WI38 (cell line): Measurements from ENCODE around the gene STRIP1.

Source experiments
- H3K4me3 ChIP-seq: 2 replicates; pipeline ENCODE4 v1.5.1; 2011; ENCODE audit warnings: low read depth, mild to moderate bottlenecking, control low read depth, low read length
- TF ChIP-seq, protein P1 (sequence below): IDR thresholded peaks from 2 replicates; pipeline ENCODE4 v1.5.1; 2012; ENCODE audit warnings: low read depth, mild to moderate bottlenecking, control low read depth, low read length

STRIP1 gene

DNA sequence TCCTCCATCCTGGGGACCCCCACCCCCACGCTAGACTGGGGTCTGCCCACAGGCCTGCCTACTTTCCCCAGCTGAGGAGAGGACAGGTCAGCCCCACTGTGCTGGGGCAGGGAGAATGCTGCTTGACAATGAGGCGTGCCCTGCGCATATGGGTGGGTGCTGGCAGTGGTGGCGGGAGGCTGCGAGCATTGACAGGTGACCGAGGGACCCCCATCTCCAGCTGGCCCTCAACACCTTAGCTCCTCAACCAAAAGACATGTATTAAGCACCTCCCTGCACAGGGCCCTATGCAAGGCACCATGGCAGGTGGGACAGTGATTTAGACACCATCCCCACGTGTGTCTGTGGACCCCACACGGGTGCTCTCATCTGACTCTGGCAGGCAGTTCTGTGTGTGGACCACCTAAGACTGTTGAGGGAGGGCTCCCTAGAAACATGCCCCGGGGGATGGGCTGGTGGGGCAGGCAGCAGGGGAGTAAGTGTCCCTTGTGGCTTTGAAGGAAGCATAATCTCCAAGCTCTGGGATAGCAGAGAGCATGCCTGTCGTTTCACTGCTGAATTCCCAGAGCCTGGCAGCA, 54.4 kb downstream of the STRIP1 start:
- TF ChIP-seq, protein P1, sequence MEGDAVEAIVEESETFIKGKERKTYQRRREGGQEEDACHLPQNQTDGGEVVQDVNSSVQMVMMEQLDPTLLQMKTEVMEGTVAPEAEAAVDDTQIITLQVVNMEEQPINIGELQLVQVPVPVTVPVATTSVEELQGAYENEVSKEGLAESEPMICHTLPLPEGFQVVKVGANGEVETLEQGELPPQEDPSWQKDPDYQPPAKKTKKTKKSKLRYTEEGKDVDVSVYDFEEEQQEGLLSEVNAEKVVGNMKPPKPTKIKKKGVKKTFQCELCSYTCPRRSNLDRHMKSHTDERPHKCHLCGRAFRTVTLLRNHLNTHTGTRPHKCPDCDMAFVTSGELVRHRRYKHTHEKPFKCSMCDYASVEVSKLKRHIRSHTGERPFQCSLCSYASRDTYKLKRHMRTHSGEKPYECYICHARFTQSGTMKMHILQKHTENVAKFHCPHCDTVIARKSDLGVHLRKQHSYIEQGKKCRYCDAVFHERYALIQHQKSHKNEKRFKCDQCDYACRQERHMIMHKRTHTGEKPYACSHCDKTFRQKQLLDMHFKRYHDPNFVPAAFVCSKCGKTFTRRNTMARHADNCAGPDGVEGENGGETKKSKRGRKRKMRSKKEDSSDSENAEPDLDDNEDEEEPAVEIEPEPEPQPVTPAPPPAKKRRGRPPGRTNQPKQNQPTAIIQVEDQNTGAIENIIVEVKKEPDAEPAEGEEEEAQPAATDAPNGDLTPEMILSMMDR: no peak
- no peak overlapping the region for H3K4me3 ChIP-seq

DNA sequence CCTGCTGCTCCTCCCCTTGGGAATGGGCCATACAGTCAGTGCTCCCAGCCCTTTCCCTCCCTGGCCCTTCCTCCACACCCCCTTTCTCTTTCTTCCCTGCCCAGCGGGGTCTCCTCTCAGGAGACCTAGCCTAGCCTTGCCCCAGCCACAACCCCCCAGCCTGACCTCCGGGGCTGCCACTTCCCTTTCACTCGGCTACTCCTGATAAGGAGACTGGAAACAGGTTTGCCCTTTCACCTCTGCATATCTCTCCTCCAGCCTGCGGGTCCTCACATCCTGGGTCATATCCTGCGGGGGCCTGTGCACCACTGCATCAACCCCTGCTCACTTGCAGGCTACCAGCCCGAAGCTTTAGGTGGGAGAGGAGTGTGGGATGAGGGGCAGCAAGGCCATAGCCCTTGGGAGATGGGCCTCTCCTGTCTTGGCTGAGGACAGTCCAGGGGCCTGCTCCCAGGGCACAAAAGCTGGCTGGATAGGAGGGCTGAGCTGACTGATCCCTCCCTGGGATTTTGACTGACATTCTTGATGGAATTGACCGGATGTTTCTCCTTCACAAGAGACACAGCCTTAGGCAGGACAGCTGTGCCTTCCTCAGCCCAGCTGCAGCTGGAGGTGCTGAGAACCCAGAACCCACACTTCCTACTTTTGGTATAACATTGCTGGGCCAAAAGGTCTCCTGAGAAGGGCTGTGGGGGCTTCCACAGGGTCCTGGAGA, 55.3 kb downstream of the STRIP1 start:
- no peak overlapping the region for H3K4me3 ChIP-seq

DNA sequence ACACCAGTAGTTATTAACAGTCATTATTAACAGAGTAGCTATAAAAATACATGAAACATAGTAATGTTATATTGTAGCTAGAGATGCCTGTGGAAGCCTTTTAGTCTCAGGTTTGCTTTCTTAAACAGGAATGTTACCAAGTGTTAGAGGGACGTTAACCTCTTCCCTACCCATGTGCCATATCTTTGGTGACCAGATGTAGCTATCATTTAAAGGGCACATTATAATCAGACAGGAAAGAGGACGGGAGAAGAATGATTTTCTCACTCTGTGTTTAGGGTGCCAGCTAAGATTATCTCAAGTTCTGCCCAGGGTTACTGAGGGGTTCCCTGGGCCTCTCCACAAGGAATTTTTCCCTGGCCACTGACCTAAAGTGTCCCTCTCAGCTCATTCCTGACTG, 57.0 kb downstream of the STRIP1 start:
- H3K4me3 ChIP-seq: no peak overlapping the region
- TF ChIP-seq, protein P1: no peak

More for the DNA sequence above, 55.3 kb downstream of the STRIP1 start:
- TF ChIP-seq, protein P1: no peak

DNA sequence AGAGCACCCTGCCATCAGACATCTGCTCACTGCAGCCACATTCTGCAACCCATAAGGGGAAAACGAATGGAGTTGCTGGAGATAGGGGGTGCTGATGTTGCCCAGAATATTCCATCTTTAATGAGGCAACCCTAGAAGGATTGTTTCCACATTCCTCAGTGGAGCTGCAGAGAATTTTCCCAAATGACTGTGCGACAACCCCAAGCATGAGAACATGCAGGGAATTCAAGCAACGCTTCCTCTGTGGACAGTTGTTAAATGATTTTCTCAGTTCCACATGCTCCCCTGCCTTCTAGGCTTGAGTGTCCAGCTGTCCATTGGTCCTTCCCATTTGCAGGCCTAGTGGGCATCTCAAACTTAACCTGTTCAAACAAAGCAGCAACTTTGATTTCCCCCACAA, 57.4 kb downstream of the STRIP1 start:
- TF ChIP-seq, protein P1: no peak
- no peak overlapping the region for H3K4me3 ChIP-seq

DNA sequence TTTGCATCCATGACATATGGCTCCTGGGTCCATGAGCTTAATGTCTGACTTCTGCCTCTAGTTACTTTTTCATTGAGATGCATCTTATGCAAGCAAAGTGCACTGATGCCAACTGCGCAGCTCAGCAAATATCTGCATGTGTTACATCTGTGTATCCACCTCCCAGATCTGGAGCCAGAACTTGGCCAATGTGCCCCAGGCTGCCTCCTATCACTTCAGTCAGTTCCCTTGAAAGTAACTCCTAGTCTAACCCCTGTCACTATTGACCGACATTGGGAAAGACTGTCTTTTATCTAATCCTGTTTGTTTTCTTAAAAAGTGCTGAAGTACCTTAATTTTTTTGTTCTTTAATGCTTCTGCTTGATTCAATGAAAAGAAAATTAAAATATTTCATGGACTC, 58.6 kb downstream of the STRIP1 start:
- TF ChIP-seq, protein P1: no peak
- H3K4me3 ChIP-seq: no peak overlapping the region

DNA sequence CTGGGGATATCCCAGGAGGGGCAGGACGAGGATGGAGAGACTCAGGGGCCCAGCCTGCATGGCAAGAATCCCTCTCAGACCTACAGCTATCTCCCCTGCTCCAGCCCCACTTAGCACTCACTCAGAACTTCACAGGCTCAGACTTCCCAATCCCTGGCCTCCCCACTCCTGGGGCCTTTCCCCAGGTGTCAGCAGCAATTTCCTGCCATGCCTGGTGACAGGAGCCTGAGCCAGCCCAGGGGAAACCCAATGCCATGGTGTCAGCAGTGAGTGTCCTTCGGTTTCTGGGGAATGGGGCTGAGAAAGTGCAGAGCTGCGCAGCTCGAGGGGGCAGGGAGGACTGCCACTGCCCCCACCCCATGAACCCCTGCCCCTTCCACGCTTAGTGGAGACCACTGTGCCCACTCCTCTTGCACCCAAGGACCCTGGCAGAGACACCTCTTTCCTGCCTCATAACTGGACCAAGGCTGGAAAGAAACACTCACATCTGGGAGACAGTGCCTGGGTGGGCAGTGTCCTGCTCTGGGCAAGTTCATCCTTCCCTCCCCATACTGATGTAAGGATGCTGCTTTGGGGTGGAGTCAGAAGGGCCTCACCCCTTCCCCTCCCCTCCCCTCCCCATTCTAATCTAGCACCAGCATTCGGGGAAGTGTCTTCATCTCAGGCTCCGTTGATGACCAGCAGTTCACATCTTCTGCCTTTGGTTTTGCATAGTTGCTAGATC, 60.7 kb downstream of the STRIP1 start:
- no peak overlapping the region for H3K4me3 ChIP-seq
- TF ChIP-seq, protein P1: no peak

DNA sequence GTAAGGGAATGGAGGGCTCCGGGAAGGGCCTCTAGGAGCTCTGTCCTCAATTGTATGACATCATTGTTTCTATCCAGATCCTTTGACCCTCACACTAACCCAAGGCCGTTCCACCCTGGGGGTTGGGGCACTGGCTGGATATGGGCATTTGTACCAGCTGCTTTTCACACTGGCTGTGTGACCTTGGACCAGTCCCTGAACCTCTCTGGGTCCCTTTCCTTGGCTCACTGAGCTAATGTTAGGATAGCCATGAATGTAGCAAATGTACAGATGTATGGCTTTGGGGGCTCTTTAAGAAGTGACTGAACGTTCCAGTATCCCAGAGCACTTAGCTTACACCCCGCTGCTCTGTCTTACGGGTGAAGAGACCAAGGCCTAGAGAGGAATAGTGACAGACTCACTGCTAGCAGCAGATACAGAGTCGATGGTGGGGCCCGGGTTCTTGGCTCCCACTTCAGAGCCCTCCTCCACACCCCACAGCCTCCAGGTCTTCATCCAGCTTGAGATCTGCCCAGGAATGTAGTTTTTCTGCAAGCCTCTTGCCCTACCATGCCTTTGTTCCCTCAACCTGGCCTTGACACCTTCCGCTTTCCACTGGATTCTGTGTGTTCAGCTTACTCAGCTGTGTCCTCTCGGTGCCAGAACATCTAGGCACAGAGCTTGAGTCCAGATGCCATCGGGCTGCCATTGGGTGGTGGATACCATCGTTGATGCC, 63.2 kb downstream of the STRIP1 start:
- TF ChIP-seq, protein P1: no peak
- H3K4me3 ChIP-seq: no peak overlapping the region
